Measurements from ENCODE around the gene CWC15.

Gene CWC15

GRCh38 chr11:94987378-94987777, 14.0 kb upstream of the CWC15 start:
- no peaks in the 10 kb centered on the region for H3K9me3 ChIP-seq (ENCODE audit: control insufficient read depth in 1 of 2, low read length in 2 of 2)
- no peak overlapping the region for H3K4me3 ChIP-seq (ENCODE audit: low read depth in 1 of 2, low read length in 2 of 2)
- H3K27ac ChIP-seq (ENCODE audit: low read length) = no peak overlapping the region
- H3K27me3 ChIP-seq (ENCODE audit: low read depth, low read length) = no peaks in the 10 kb centered on the region
- H3K36me3 ChIP-seq (ENCODE audit: control insufficient read depth in 1 of 2, insufficient read depth in 2 of 2, low read length in 2 of 2) = no peaks in the 10 kb centered on the region
- H3K4me1 ChIP-seq (ENCODE audit: control insufficient read depth in 1 of 2, insufficient read depth in 2 of 2, low read length in 2 of 2) = no peaks in the 10 kb centered on the region

GRCh38 chr11:94975599-94975998, 2.2 kb upstream of the CWC15 start:
- H3K36me3 ChIP-seq (ENCODE audit: control insufficient read depth in 1 of 2, insufficient read depth in 2 of 2, low read length in 2 of 2) = peaks cover 9 to 12% of the 10 kb centered on the region in 2 donors
- no peak overlapping the region for H3K27ac ChIP-seq (ENCODE audit: low read length)
- no peaks in the 10 kb centered on the region for H3K27me3 ChIP-seq (ENCODE audit: low read depth, low read length)
- no peak overlapping the region for H3K4me3 ChIP-seq (ENCODE audit: low read depth in 1 of 2, low read length in 2 of 2)
- H3K9me3 ChIP-seq (ENCODE audit: control insufficient read depth in 1 of 2, low read length in 2 of 2) = no peaks in the 10 kb centered on the region
- H3K4me1 ChIP-seq (ENCODE audit: control insufficient read depth in 1 of 2, insufficient read depth in 2 of 2, low read length in 2 of 2) = peaks cover 6 to 17% of the 10 kb centered on the region in 2 donors

GRCh38 chr11:94974178-94974577, 822 bp upstream of the CWC15 start:
- Histone ChIP-seq H3K36me3 (ENCODE audit: control insufficient read depth in 1 of 2, insufficient read depth in 2 of 2, low read length in 2 of 2) (peaks cover 22 to 26% of the 10 kb centered on the region in 2 donors), H3K4me3 (ENCODE audit: low read depth in 1 of 2, low read length in 2 of 2) (peak overlapping the region; percentile 90 to 100), H3K27ac (ENCODE audit: low read length) (no peak overlapping the region)

GRCh38 chr11:94972700-94973098, 657 bp downstream of the CWC15 start:
- H3K4me1 ChIP-seq (ENCODE audit: control insufficient read depth in 1 of 2, insufficient read depth in 2 of 2, low read length in 2 of 2) = peaks cover 6 to 17% of the 10 kb centered on the region in 2 donors
- H3K27ac ChIP-seq (ENCODE audit: low read length) = peak overlapping the region; percentile 91
- H3K36me3 ChIP-seq (ENCODE audit: control insufficient read depth in 1 of 2, insufficient read depth in 2 of 2, low read length in 2 of 2) = peaks cover 36 to 41% of the 10 kb centered on the region in 2 donors
- H3K9me3 ChIP-seq (ENCODE audit: control insufficient read depth in 1 of 2, low read length in 2 of 2) = no peaks in the 10 kb centered on the region
- H3K4me3 ChIP-seq (ENCODE audit: low read depth in 1 of 2, low read length in 2 of 2) = peak overlapping the region; percentile 90 to 100
- H3K27me3 ChIP-seq (ENCODE audit: low read depth, low read length) = no peaks in the 10 kb centered on the region

More at GRCh38 chr11:94974178-94974577, 822 bp upstream of the CWC15 start:
- Histone ChIP-seq H3K27me3 (ENCODE audit: low read depth, low read length) (no peaks in the 10 kb centered on the region), H3K4me1 (ENCODE audit: control insufficient read depth in 1 of 2, insufficient read depth in 2 of 2, low read length in 2 of 2) (peaks cover 6 to 17% of the 10 kb centered on the region in 2 donors), H3K9me3 (ENCODE audit: control insufficient read depth in 1 of 2, low read length in 2 of 2) (no peaks in the 10 kb centered on the region)

GRCh38 chr11:94968334-94968958, 4.9 kb downstream of the CWC15 start:
- no peaks in the 10 kb centered on the region for H3K9me3 ChIP-seq (ENCODE audit: control insufficient read depth in 1 of 2, low read length in 2 of 2)
- H3K27me3 ChIP-seq (ENCODE audit: low read depth, low read length) = no peaks in the 10 kb centered on the region
- peaks cover 6 to 17% of the 10 kb centered on the region in 2 donors for H3K4me1 ChIP-seq (ENCODE audit: control insufficient read depth in 1 of 2, insufficient read depth in 2 of 2, low read length in 2 of 2)
- H3K36me3 ChIP-seq (ENCODE audit: control insufficient read depth in 1 of 2, insufficient read depth in 2 of 2, low read length in 2 of 2) = peaks cover 67 to 76% of the 10 kb centered on the region in 2 donors
- no peak overlapping the region for H3K4me3 ChIP-seq (ENCODE audit: low read depth in 1 of 2, low read length in 2 of 2)
- H3K27ac ChIP-seq (ENCODE audit: low read length) = no peak overlapping the region

- no peaks in the 10 kb centered on the region for H3K9me3 ChIP-seq (ENCODE audit: control insufficient read depth in 1 of 2, low read length in 2 of 2)
- peaks cover 77 to 88% of the 10 kb centered on the region in 2 donors for H3K36me3 ChIP-seq (ENCODE audit: control insufficient read depth in 1 of 2, insufficient read depth in 2 of 2, low read length in 2 of 2)
- no peak overlapping the region for H3K4me3 ChIP-seq (ENCODE audit: low read depth in 1 of 2, low read length in 2 of 2)
- no peak overlapping the region for H3K27ac ChIP-seq (ENCODE audit: low read length)
- H3K27me3 ChIP-seq (ENCODE audit: low read depth, low read length) = no peaks in the 10 kb centered on the region
- no peaks in the 10 kb centered on the region for H3K4me1 ChIP-seq (ENCODE audit: control insufficient read depth in 1 of 2, insufficient read depth in 2 of 2, low read length in 2 of 2)
Observed at GRCh38 chr11:94964934-94965333, 8.4 kb downstream of the CWC15 start.

- H3K27ac ChIP-seq (ENCODE audit: low read length) = no peak overlapping the region
- no peaks in the 10 kb centered on the region for H3K4me1 ChIP-seq (ENCODE audit: control insufficient read depth in 1 of 2, insufficient read depth in 2 of 2, low read length in 2 of 2)
- H3K27me3 ChIP-seq (ENCODE audit: low read depth, low read length) = no peaks in the 10 kb centered on the region
- H3K9me3 ChIP-seq (ENCODE audit: control insufficient read depth in 1 of 2, low read length in 2 of 2) = no peaks in the 10 kb centered on the region
- peaks cover 51 to 69% of the 10 kb centered on the region in 2 donors for H3K36me3 ChIP-seq (ENCODE audit: control insufficient read depth in 1 of 2, insufficient read depth in 2 of 2, low read length in 2 of 2)
- H3K4me3 ChIP-seq (ENCODE audit: low read depth in 1 of 2, low read length in 2 of 2) = no peak overlapping the region
Observed at GRCh38 chr11:94961255-94961654, 12.1 kb downstream of the CWC15 start.

- peaks cover 44 to 61% of the 10 kb centered on the region in 2 donors for H3K36me3 ChIP-seq (ENCODE audit: control insufficient read depth in 1 of 2, insufficient read depth in 2 of 2, low read length in 2 of 2)
- no peaks in the 10 kb centered on the region for H3K9me3 ChIP-seq (ENCODE audit: control insufficient read depth in 1 of 2, low read length in 2 of 2)
- no peaks in the 10 kb centered on the region for H3K4me1 ChIP-seq (ENCODE audit: control insufficient read depth in 1 of 2, insufficient read depth in 2 of 2, low read length in 2 of 2)
Observed at GRCh38 chr11:94960488-94960887, 12.9 kb downstream of the CWC15 start.

GRCh38 chr11:94959179-94959578, 14.2 kb downstream of the CWC15 start:
- Histone ChIP-seq H3K4me1 (ENCODE audit: control insufficient read depth in 1 of 2, insufficient read depth in 2 of 2, low read length in 2 of 2) (no peaks in the 10 kb centered on the region), H3K27ac (ENCODE audit: low read length) (no peak overlapping the region), H3K36me3 (ENCODE audit: control insufficient read depth in 1 of 2, insufficient read depth in 2 of 2, low read length in 2 of 2) (peaks cover 30 to 48% of the 10 kb centered on the region in 2 donors), H3K27me3 (ENCODE audit: low read depth, low read length) (no peaks in the 10 kb centered on the region), H3K9me3 (ENCODE audit: control insufficient read depth in 1 of 2, low read length in 2 of 2) (no peaks in the 10 kb centered on the region), H3K4me3 (ENCODE audit: low read depth in 1 of 2, low read length in 2 of 2) (no peak overlapping the region)

More at GRCh38 chr11:94960488-94960887, 12.9 kb downstream of the CWC15 start:
- Histone ChIP-seq H3K27me3 (ENCODE audit: low read depth, low read length) (no peaks in the 10 kb centered on the region), H3K27ac (ENCODE audit: low read length) (no peak overlapping the region), H3K4me3 (ENCODE audit: low read depth in 1 of 2, low read length in 2 of 2) (no peak overlapping the region)

- Histone ChIP-seq H3K27me3 (ENCODE audit: low read depth, low read length) (no peaks in the 10 kb centered on the region), H3K4me1 (ENCODE audit: control insufficient read depth in 1 of 2, insufficient read depth in 2 of 2, low read length in 2 of 2) (no peaks in the 10 kb centered on the region), H3K27ac (ENCODE audit: low read length) (peak overlapping the region; percentile 55), H3K9me3 (ENCODE audit: control insufficient read depth in 1 of 2, low read length in 2 of 2) (no peaks in the 10 kb centered on the region), H3K4me3 (ENCODE audit: low read depth in 1 of 2, low read length in 2 of 2) (no peak overlapping the region), H3K36me3 (ENCODE audit: control insufficient read depth in 1 of 2, insufficient read depth in 2 of 2, low read length in 2 of 2) (peaks cover 23 to 41% of the 10 kb centered on the region in 2 donors)
Observed at GRCh38 chr11:94958121-94958696, 15.1 kb downstream of the CWC15 start.

- H3K27ac ChIP-seq (ENCODE audit: low read length) = no peak overlapping the region
- H3K27me3 ChIP-seq (ENCODE audit: low read depth, low read length) = no peaks in the 10 kb centered on the region
- H3K4me1 ChIP-seq (ENCODE audit: control insufficient read depth in 1 of 2, insufficient read depth in 2 of 2, low read length in 2 of 2) = no peaks in the 10 kb centered on the region
- H3K4me3 ChIP-seq (ENCODE audit: low read depth in 1 of 2, low read length in 2 of 2) = no peak overlapping the region
- peaks cover 12 to 29% of the 10 kb centered on the region in 2 donors for H3K36me3 ChIP-seq (ENCODE audit: control insufficient read depth in 1 of 2, insufficient read depth in 2 of 2, low read length in 2 of 2)
- no peaks in the 10 kb centered on the region for H3K9me3 ChIP-seq (ENCODE audit: control insufficient read depth in 1 of 2, low read length in 2 of 2)
Observed at GRCh38 chr11:94956963-94957362, 16.4 kb downstream of the CWC15 start.

Data from muscle layer of duodenum (tissue), 2 donors.